SJSA1 (cell line): ENCODE data around the gene CNGA3. TPM values are rescaled to one million over a fixed set of nuclear protein-coding genes. Genes with fewer than 3 reads are reported as not detected.

Experiments
- DNase-seq, 2 experiments: peaks; one replicate each; pipeline ENCODE4 v3.0.0-alpha.2; 2015 to 2020; ENCODE audit warnings: low spot score in 2 of 2, low read depth in 1 of 2
- H3K27ac ChIP-seq: fragments of 250-450 bp; sonication (Bioruptor Pico); 2 replicates; pipeline ENCODE4 v1.5.1; 2020; ENCODE audit warnings: mild to moderate bottlenecking, moderate library complexity
- H3K27me3 ChIP-seq: fragments of 250-450 bp; sonication (Bioruptor Pico); replicated peaks from 2 replicates; pipeline ENCODE4 v1.5.1; 2020; ENCODE audit warnings: mild to moderate bottlenecking, moderate library complexity
- H3K36me3 ChIP-seq: fragments of 250-450 bp; sonication (Bioruptor Pico); 2 replicates; pipeline ENCODE4 v1.5.1; 2020; ENCODE audit warnings: mild to moderate bottlenecking
- H3K4me1 ChIP-seq: fragments of 250-450 bp; sonication (Bioruptor Pico); replicated peaks from 2 replicates; pipeline ENCODE4 v1.6.1; 2021; ENCODE audit warnings: mild to moderate bottlenecking
- H3K4me3 ChIP-seq: fragments of 250-450 bp; sonication (Bioruptor Pico); 2 replicates; pipeline ENCODE4 v1.5.1; 2020; ENCODE audit warnings: mild to moderate bottlenecking
- H3K9me3 ChIP-seq: fragments of 250-450 bp; sonication (Bioruptor Pico); replicated peaks from 2 replicates; pipeline ENCODE4 v1.5.1; 2020; ENCODE audit warnings: mild to moderate bottlenecking
- total RNA-seq: library from RNA; depleted of rRNA; stranded (reverse); fragments of >200 nt; shearing (Covaris generic); gene quantifications from 2 replicates; pipeline ENCODE4 v1.2.3, GENCODE V29; 2014; rRNA removed

CNGA3 gene
- total RNA-seq, 1 experiment from 2014 or later: not detected

GRCh38 chr2:98436734-98437133 lies 90.5 kb downstream of the CNGA3 start:
- H3K27me3 ChIP-seq: 0 out of 2 replicates have a peak, but pooled peaks cover 4% of the 10 kb centered on the region
- no peaks in the 10 kb centered on the region for H3K4me1 ChIP-seq
- H3K4me3 ChIP-seq: no peak overlapping the region
- DNase-seq: no peak
- H3K9me3 ChIP-seq: 0 out of 2 replicates have a peak, but pooled peaks cover 2% of the 10 kb centered on the region
- no peak overlapping the region for H3K27ac ChIP-seq
- no peaks in the 10 kb centered on the region for H3K36me3 ChIP-seq

DNA sequence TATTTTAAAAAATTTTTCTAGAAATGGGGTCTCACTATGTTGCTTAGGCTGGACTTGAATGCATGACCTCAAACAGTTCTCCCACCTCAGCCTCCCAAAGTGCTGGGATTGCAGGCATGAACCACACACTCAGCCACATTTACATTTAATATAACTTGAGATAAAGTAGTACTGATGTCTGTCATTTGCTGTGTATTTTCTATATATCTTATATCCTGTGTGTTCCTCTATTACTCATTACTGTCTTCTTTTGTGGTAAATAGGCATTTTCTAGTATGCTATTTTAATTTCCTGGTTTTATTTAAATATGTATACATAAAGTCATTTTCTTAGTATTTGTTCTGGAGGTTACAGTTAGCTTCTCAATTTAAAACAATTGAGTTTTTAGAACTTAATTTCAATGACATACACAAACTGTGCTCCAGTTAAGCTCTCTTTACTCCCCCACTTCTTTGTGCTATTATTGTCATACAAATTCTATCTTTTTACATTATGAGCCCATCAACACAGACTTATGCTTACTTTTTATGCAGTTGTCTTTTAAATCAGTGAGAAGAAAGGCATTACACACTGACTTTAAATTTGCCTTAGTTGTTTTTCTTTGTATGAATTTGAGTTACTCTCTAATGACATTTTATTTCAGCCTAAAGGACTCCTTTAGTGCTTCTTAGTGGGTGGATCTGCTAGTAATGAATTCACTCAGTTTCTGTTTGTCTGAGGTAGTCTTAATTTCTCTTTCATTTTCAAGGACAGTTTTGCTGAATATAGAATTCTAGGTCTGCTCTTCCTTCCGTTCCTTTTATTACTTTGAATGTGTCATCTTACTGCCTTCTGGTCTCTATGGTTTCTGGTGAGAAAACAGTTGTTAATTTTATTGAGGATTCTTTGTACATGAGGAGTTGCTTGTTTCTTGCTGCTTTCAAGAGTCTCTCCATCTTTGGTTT lies 92.2 kb downstream of the CNGA3 start:
- no peak for DNase-seq
- 0 out of 2 replicates have a peak, but pooled peaks cover 2% of the 10 kb centered on the region for H3K9me3 ChIP-seq
- no peaks in the 10 kb centered on the region for H3K36me3 ChIP-seq
- H3K4me1 ChIP-seq: no peaks in the 10 kb centered on the region
- H3K4me3 ChIP-seq: no peak overlapping the region
- no peak overlapping the region for H3K27ac ChIP-seq
- H3K27me3 ChIP-seq: 0 out of 2 replicates have a peak, but pooled peaks cover 4% of the 10 kb centered on the region

- 0 out of 2 replicates have a peak, but pooled peaks cover 2% of the 10 kb centered on the region for H3K9me3 ChIP-seq
- no peak overlapping the region for H3K27ac ChIP-seq
- no peak for DNase-seq
- no peaks in the 10 kb centered on the region for H3K36me3 ChIP-seq
- H3K4me1 ChIP-seq: peaks cover 12% of the 10 kb centered on the region; the same call in 1 of the 2 replicates
- 0 out of 2 replicates have a peak, but pooled peaks cover 4% of the 10 kb centered on the region for H3K27me3 ChIP-seq
- no peak overlapping the region for H3K4me3 ChIP-seq
Observed at GRCh38 chr2:98441706-98442450, 95.6 kb downstream of the CNGA3 start.

- H3K9me3 ChIP-seq: 0 out of 2 replicates have a peak, but pooled peaks cover 2% of the 10 kb centered on the region
- peaks cover 12% of the 10 kb centered on the region; the same call in 1 of the 2 replicates for H3K4me1 ChIP-seq
- DNase-seq: no peak
- 0 out of 2 replicates have a peak, but pooled peaks cover 4% of the 10 kb centered on the region for H3K27me3 ChIP-seq
- H3K27ac ChIP-seq: no peak overlapping the region
- no peak overlapping the region for H3K4me3 ChIP-seq
- no peaks in the 10 kb centered on the region for H3K36me3 ChIP-seq
Observed at GRCh38 chr2:98442488-98442887, 96.2 kb downstream of the CNGA3 start.

DNA sequence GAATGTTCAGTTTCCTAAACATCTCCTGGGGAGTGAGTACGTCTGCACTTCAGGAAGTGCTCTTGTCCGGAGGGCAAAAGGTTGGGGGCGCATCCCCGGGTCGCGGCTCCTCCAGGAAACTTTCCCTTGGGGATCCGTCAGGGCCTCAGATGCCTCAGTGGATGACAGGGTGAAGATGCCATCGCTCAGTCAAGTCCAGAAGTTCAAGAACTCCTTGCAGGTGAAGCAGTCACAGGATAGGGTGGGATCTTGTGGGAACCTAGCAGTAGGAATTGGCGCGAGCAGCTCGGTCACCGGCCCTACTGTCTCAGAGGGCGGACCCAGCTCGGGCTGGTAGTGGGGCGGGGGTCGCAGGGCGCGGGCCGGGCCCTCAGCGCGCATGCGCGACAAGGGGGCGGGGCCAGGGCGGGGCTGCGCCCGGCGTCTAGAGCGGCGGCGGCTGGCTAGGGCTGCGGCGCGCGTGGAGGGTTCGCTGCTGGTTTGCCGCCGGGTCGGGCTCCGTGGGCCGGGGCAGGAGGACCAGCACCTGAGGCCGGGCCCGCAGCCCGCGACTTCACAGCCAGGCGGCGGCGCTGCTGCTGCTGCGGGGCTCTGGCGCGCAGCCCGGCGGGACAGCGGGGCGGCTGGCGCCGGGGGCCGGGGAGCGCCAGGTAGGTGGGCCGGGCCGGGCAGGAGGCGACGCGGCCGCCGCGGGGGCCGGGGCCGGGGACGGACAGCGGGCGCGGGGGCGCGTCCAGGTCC lies 98.3 kb downstream of the CNGA3 start, which contains the start of gene INPP4A:
INPP4A (plus strand) TSS at position 423 of the 741 bp plus-strand sequence. CDS start 75,191 bp downstream, outside the sequence.
- Histone ChIP-seq H3K4me3 (peak within 1 kb of the TSS; percentile 81), H3K36me3 (no peaks in the 10 kb centered on the region), H3K27ac (peak within 1 kb of the TSS; percentile 31), H3K27me3 (0 out of 2 replicates have a peak, but pooled peaks cover 4% of the 10 kb centered on the region), H3K4me1 (peaks cover 12% of the 10 kb centered on the region; the same call in 1 of the 2 replicates), H3K9me3 (no peaks in the 10 kb centered on the region)
- peak; percentile 54 to 67 for DNase-seq

DNA sequence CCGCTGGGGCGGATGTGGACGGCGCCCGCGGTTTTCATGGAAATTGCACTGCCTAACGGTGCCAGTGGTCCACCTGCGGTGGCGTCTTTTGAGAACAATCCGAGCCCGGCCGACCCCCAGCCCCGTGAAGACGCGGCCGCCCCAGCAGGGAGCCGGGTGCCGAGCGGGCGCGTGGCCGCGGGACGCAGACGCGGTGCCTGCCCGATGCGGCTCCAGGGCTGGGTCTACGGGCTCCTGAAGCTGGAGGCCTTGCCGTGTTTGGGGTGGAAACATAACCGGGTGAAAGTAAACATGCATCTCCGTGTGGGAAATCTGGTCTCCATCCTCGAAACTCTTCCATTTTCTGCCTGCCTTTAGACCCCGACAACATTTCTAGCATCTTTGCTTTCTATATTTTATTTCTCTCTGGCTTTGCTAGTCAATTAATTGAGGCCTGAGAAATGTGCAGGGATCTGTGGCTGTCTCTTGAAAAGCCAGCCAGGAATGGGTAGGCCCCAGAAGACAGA lies 99.0 kb downstream of the CNGA3 start:
- peak overlapping the region; percentile 81 for H3K4me3 ChIP-seq
- H3K27ac ChIP-seq: no peak overlapping the region
- peaks cover 12% of the 10 kb centered on the region; the same call in 1 of the 2 replicates for H3K4me1 ChIP-seq
- no peaks in the 10 kb centered on the region for H3K27me3 ChIP-seq
- peak; percentile 30 to 44 for DNase-seq
- H3K36me3 ChIP-seq: no peaks in the 10 kb centered on the region
- H3K9me3 ChIP-seq: no peaks in the 10 kb centered on the region

GRCh38 chr2:98445683-98446581 lies 99.7 kb downstream of the CNGA3 start:
- Histone ChIP-seq H3K27me3 (no peaks in the 10 kb centered on the region), H3K27ac (no peak overlapping the region), H3K4me1 (peaks cover 12% of the 10 kb centered on the region; the same call in 1 of the 2 replicates), H3K9me3 (no peaks in the 10 kb centered on the region), H3K4me3 (peak overlapping the region; percentile 81), H3K36me3 (no peaks in the 10 kb centered on the region)
- DNase-seq: no peak

- Histone ChIP-seq H3K9me3 (no peaks in the 10 kb centered on the region), H3K4me1 (peaks cover 12% of the 10 kb centered on the region; the same call in 1 of the 2 replicates), H3K4me3 (no peak overlapping the region), H3K27me3 (no peaks in the 10 kb centered on the region), H3K36me3 (no peaks in the 10 kb centered on the region), H3K27ac (no peak overlapping the region)
- DNase-seq: no peak
Observed at GRCh38 chr2:98446850-98447249, 100.6 kb downstream of the CNGA3 start.

Other genes with a start within 250 kb of the CNGA3 start
- gene INPP4A, start 98.4 kb downstream of the CNGA3 start, total RNA-seq: 5.8 and 16.9 TPM in 2 replicates